Suppressor macrophage (primary cell): Measurements from ENCODE around the gene ENDOU.

Source experiments
- DNase-seq, 4 experiments: peaks; one replicate each; pipeline ENCODE4 v3.0.0-alpha.2; 2020 to 2022

The ENDOU gene

DNA sequence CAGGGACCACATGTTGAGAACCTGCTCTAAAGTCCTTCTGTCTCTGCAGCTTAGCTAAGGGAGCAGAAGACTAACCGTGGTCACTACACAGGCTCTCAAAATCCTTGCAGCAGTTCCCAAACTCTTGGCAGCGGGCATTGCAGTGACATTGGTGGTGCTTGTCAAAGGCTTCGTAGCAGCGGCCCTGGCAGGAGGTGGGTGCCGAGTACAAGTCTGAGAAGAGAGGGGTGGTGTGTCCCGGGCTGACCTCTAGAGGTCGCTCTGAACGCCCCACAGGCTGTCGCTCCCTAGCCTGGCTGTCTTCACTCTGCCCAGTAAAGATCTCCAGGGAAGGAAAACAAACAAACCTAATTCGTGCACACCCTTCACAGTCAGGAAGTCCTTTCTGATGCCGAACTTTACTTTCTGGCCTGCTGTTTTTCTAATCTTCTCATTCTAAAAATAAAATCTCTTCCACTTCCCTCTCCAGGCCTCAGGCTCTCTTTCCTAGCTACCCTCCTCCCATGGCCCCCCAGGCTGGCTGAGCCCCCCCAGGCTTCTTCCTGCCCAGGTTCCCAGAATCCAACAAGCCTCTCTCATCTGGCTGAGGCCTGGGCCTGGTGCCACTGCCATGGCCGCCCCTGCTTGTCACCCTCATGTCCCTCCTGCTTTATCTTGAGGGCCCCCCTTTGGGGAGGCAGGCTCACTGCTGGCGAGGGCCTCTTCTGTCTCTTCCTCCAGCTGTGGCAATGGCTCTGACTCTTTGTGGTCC is 7.7 kb downstream of the ENDOU start:
- DNase-seq, result peak; percentile 76 to 85 (median 80)

DNA sequence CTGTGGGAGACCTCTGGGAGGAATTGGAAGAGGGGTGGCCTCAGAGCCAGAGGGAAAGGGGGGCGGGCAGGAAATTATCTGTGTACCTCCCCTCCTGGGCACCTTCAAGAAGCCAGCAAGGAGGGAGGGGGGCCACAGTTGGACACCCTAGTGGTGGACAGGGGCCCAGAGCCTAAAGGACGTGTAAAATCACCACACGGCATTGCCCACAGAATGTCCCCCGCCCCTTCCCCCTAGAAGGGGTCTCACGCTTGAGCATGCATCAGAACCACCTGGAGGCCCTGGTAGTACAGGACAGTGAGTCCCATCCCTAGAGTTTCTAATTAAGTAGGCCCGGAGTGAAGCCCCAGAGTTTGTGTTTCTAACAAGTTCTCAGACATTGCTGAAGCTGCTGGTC is 8.2 kb downstream of the ENDOU start:
- no peak for DNase-seq

DNA sequence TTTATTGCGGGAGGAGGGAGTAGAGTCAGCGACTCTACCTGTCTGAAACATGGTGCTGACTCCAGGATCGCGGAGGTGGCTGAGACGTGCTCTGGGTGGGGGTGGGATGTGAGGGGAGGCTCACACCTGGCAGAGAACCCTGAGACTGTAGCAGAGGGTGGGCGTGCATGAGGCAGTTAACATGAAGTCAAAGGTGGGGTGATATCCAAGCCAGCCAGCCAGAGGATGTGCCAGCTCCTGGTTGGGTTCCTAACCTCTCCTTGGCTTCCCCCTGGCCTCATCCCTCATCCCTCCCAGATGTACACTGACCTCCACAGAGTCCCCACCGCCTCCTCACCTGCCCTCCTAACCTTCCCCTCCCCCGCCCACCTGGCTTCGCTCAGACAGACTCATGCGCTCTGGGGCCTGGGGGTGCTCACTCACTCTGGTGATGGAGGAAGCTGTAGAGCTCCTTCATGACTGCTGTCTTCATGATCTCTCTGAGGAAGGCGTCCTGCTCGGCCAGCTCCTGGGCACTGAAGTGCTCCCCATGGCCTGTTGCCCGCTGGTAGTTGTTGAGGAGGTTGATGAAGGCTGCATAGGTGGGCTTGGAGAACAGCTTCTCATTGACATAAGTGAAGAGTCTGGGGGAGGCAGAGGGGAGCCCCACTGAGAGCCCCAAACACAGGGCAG is 9.3 kb downstream of the ENDOU start:
- DNase-seq, result no peak

DNA sequence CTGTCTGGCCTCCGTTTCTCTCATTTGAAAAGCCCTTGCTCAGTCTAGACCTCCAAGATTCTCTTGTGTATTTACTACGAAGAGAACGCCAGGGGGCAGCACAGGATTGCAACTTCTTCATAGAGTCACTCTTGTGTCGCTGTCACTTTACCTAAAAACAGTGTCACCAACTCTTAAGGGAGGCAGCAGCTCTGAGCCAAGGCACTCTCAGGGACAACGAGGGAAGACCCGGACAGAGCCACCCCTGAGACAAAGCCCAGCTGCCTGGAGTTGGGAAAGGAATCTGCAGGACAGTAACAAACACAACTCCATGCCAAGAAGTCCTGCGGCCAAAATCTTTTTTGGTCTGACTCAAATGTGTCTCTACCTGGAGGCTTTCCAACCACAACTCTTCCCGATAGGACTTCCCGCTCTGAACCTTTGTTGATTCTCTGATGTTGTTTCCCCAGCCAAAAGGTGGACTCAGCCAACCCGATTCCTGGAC is 9.9 kb downstream of the ENDOU start:
- peak; percentile 87 to 93 (median 90) for DNase-seq

GRCh38 chr12:47714826-47715386 is 10.4 kb downstream of the ENDOU start:
- DNase-seq, result peak; percentile 53 to 80 (median 74)

- no peak for DNase-seq
These were observed 13.1 kb downstream of the ENDOU start for GRCh38 chr12:47712171-47712570.

DNA sequence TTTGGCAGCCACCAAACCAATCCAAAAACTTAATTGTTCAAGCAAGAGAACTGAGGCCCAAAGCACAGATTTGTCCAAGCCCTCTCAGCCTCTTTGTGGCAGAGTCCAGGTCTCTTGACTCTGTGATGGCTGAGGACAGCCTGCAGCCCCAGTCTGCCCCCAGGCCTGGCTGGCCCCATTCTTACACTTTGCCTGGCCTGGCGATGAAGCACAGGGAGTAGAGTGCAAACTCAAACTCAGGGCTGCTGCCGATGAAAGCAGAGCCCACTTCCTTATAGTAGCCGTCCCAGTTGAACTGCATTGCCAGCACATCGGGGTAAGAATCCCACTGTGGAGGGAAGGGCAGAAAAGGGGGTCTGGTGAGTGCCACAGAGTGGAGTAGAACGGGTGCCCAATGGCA is 13.8 kb downstream of the ENDOU start:
- no peak for DNase-seq

DNA sequence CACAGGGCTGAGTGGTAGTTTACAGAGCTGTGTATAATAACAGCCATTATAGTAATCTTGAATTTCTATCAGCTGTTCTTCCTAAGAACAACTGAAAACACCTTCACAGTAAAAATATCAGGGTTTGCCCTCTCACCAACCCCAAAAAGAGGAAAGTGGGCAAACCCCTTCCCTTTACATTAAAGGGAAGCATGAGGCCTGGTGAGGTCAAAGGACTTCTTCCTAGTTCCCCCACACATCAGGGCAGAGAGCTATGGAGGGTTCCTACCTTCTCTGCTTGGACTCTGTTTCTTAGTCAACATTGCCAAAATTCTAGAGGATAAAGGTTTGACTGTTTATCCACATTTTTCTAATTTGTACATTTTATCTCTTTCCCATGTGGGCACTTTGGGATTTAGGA is 15.0 kb downstream of the ENDOU start:
- DNase-seq, result peak; percentile 49 to 68 (median 65)

- DNase-seq, result peak in 2 of 4 experiments; percentile 33 to 46
These were observed 15.6 kb downstream of the ENDOU start for GRCh38 chr12:47709671-47710070.

GRCh38 chr12:47709237-47709636 is 16.1 kb downstream of the ENDOU start:
- DNase-seq, result peak in 1 of 4 experiments; percentile 22

GRCh38 chr12:47707905-47708543 is 17.3 kb downstream of the ENDOU start:
- DNase-seq, result peak; percentile 17 to 45 (median 38)

DNA sequence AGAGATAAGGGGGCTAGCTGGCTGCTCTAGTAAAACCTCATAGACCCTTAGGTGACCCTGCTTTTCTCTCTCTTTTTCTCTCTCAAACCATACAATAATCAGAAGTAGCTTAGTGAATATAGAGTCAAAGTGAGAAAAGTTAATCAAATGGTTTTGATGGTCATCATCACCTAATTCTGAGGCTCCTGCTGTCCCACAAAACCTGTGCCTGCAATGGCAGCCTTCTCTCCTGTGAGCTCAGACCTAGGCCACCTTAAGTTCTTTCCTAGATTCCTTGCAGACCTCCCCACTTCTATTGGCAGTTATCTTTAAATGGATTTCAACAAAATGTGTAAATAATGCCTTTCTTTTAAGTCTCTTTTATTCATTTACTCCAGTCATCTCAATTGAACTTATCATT is 17.9 kb downstream of the ENDOU start:
- no peak for DNase-seq

GRCh38 chr12:47705566-47706425 is 19.5 kb downstream of the ENDOU start, which contains the start of gene RPAP3:
TSS of gene RPAP3 (minus strand) at chr12:47706030. CDS start at chr12:47702840, 3,190 bp downstream.
- DNase-seq, result peak; percentile 97 to 99 (median 98)

DNA sequence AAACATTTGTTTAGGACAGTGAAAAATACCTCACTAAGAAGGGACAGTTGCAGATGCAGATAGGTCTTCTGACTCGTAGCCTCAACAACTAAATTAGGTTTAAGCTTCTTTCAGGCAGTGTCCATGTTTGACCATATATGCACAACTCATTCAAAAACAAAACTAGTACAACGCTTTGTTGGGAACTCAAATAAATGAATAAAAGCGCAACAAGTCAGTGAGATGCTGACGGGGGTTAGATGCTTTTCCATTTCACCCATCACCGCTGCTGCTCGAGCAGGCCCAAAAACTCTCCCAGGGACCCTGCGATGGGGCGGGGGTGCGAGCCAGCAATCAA is 20.1 kb downstream of the ENDOU start:
- DNase-seq, result no peak

GRCh38 chr12:47704719-47705118 is 20.6 kb downstream of the ENDOU start:
- DNase-seq, result no peak

DNA sequence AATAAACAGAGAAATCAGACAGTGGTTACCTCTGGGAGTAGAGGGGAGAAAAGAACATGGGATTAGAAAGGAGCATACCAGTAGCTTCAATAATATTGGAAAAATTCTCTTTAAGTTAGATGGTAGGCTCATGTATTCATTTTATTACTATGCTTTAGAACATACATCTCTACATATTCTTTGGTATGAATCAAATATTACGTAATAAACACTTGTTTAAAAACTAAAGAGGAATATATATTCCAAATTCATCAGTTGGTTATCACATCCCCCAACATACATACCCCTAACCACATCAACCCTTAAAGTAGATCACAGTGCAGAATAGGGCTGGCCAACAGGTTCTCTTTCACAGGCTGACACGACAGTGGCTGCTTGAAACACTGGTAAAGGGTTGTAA is 25.0 kb downstream of the ENDOU start:
- no peak for DNase-seq

DNA sequence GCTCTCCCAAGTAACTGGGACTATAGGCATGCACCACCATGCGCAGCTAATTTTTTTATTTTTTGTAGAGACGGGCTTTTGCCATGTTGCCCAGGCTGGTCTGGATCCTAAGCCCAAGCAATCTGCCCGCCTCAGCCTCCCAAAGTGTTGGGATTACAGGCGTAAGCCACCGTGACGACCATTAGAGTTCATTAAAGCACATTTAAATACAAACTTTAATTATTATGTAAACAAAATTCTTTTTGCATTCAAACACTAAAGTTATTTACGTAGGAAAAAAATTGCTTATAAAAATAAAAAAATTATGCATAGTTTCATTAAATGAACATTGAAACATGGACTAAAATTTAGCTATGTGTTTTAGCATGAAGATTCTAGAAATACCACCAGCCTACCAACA is 26.7 kb downstream of the ENDOU start:
- DNase-seq, result no peak

GRCh38 chr12:47698055-47698454 is 27.2 kb downstream of the ENDOU start:
- DNase-seq, result peak in 3 of 4 experiments; percentile 9 to 59 (median 57)

DNA sequence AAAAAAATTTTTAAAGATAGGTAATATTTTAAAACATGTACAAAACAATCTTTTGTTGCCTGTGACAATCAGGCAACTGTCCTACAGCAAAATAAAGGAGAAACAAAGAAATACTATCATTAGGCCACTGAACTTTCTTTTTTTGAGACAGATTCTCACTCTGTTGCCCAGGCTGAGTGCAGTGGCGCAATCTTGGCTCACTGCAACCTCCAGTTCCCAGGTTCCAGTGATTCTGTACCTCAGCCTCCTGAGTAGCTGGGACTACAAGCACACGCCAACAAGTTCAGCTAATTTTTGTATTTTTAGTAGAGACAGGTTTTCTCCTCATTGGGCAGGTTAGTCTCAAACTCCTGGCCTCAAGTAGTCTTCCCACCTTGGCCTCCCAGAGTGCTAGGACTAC is 36.1 kb downstream of the ENDOU start:
- DNase-seq, result no peak

GRCh38 chr12:47687636-47688035 is 37.7 kb downstream of the ENDOU start:
- DNase-seq, result no peak

DNA sequence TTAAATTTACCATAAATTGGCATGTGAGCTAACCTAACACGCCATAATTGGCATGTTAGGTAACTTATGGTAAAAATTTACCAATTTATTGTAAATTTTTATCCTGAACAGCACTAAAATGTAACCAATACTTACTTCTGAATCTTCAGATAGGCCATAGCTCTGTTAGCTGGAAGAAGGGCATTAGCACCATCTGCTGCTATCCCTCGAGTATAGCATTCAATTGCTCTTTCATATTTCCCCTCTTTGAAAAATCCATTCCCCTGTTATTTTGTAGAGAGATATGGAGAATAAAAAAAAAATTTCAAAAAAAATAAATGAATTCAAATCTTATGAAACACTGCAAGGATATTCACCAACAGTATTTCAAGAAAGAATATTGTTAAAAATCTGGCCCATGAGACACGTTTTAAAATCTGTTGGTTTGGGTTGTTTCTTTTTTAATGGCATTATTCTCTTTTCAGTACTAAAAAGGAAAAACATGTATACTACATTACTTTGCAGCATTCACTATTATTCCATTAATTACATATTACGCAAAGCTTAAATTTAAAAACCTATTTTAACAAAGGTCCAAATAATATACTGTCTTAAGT is 38.5 kb downstream of the ENDOU start:
- peak; percentile 15 to 64 (median 55) for DNase-seq

- no peak for DNase-seq
These were observed 45.5 kb downstream of the ENDOU start for GRCh38 chr12:47679785-47680184.
